Fibroblast of lung (primary cell): ENCODE data around the gene BIN1. TPM values are rescaled to one million over a fixed set of nuclear protein-coding genes. Genes with fewer than 3 reads are reported as not detected.

Experiments
- DNase-seq, 2 donors: peaks; one replicate each; pipeline versions ENCODE4 v3.0.0 to v3.0.0-alpha.2; 2010; ENCODE audit warnings: low read depth in 2 of 2
- H2AFZ ChIP-seq: 2 replicates; pipeline ENCODE4 v1.5.1; 2012; ENCODE audit warnings: low read length, control low read depth, inconsistent platforms
- H3K27ac ChIP-seq: 2 replicates; pipeline ENCODE4 v1.5.1; 2011; ENCODE audit warnings: low read length, control low read depth; ENCODE audit not compliant: insufficient read depth
- H3K27me3 ChIP-seq: 2 replicates; pipeline ENCODE4 v1.5.1; 2011; ENCODE audit warnings: mild to moderate bottlenecking, low read length; ENCODE audit not compliant: control insufficient read depth, insufficient read depth
- H3K36me3 ChIP-seq: 2 replicates; pipeline ENCODE4 v1.5.1; 2011; ENCODE audit warnings: low read length; ENCODE audit not compliant: control insufficient read depth, insufficient read depth
- H3K4me1 ChIP-seq: 2 replicates; pipeline ENCODE4 v1.5.1; 2011; ENCODE audit warnings: low read length; ENCODE audit not compliant: control insufficient read depth, insufficient read depth; ENCODE audit errors: extremely low read depth
- H3K4me2 ChIP-seq: 2 replicates; pipeline ENCODE4 v1.5.1; 2011; ENCODE audit warnings: low read length, control low read depth; ENCODE audit not compliant: insufficient read depth; ENCODE audit errors: extremely low read depth
- H3K4me3 ChIP-seq, 4 experiments: fragments of 200-600 bp in 1 of 4; sonication (generic) in 1 of 4; replicated peaks in 1 of 4; 2 replicates each; pipeline ENCODE4 v1.5.1; 2011 to 2016; ENCODE audit warnings: low read length in 4 of 4, low read depth in 3 of 4, mild to moderate bottlenecking in 3 of 4, control low read depth in 2 of 4, inconsistent platforms in 1 of 4, mixed read lengths in 1 of 4; ENCODE audit not compliant: insufficient read depth in 1 of 4; ENCODE audit errors: control extremely low read depth in 1 of 4
- H3K79me2 ChIP-seq: 2 replicates; pipeline ENCODE4 v1.5.1; 2012; ENCODE audit warnings: mild to moderate bottlenecking, low read length, inconsistent platforms; ENCODE audit not compliant: control insufficient read depth, insufficient read depth
- H3K9ac ChIP-seq: 2 replicates; pipeline ENCODE4 v1.5.1; 2011; ENCODE audit warnings: mild to moderate bottlenecking, low read length, control low read depth; ENCODE audit not compliant: insufficient read depth
- H3K9me3 ChIP-seq: 2 replicates; pipeline ENCODE4 v1.5.1; 2012; ENCODE audit warnings: low read depth, low read length; ENCODE audit not compliant: control insufficient read depth, insufficient read depth
- H4K20me1 ChIP-seq: 2 replicates; pipeline ENCODE4 v1.5.1; 2011; ENCODE audit warnings: low read length; ENCODE audit not compliant: control insufficient read depth, insufficient read depth; ENCODE audit errors: extremely low read depth
- CTCF ChIP-seq, 2 donors: IDR thresholded peaks in 1 of 2; conservative IDR thresholded peaks in 1 of 2; 1 replicate in 1 of 2; 2 replicates in 1 of 2; pipeline ENCODE4 v1.5.1; 2011 to 2012; ENCODE audit warnings: low read length in 2 of 2, control low read depth in 1 of 2, inconsistent platforms in 1 of 2, low read depth in 1 of 2, mild to moderate bottlenecking in 1 of 2
- EZH2 ChIP-seq: IDR thresholded peaks from 2 replicates; pipeline ENCODE4 v1.5.1; 2012; ENCODE audit warnings: low read length, control low read depth, mild to moderate bottlenecking; ENCODE audit errors: missing control alignments
- polyA plus RNA-seq, 2 donors: library from polyadenylated mRNA; depleted of rRNA in 1 of 2; stranded (reverse) in 1 of 2; unstranded in 1 of 2; fragments of >200 nt; gene quantifications; 2 replicates each; pipeline ENCODE4 v1.2.1, GENCODE V29; 2011 to 2012; ENCODE audit warnings: missing spikeins in 1 of 2
- total RNA-seq: library from RNA; depleted of rRNA; stranded (reverse); fragments of >200 nt; gene quantifications from 2 replicates; pipeline ENCODE4 v1.2.1, GENCODE V29; 2014

BIN1 gene
- total and polyA plus RNA-seq, 2 donors (not counting 1 experiment from before 2014, with no cell fraction given), result 17.3 to 68.7 TPM

GRCh38 chr2:127149384-127149783 is 42.4 kb upstream of the BIN1 start:
- Histone ChIP-seq H3K27me3 (no peaks in the 10 kb centered on the region), H3K4me2 (no peak overlapping the region), H2AFZ (no peak overlapping the region), H3K36me3 (no peaks in the 10 kb centered on the region), H3K4me3 (no peak overlapping the region), H3K79me2 (no peaks in the 10 kb centered on the region), H3K4me1 (peaks cover 11% of the 10 kb centered on the region), H4K20me1 (no peaks in the 10 kb centered on the region), H3K27ac (peak overlapping the region; percentile 16), H3K9me3 (no peaks in the 10 kb centered on the region), H3K9ac (no peak overlapping the region)
- DNase-seq, result peak; percentile 94 to 97
- TF ChIP-seq CTCF (conservative IDR thresholded peaks at IDR 0.05 in 1 of 2, IDR thresholded peaks at IDR 0.05 in 1 of 2; ENCODE audit: low read depth in 1 of 2, low read length in 2 of 2), result no peak
- TF ChIP-seq EZH2, result no peak

DNA sequence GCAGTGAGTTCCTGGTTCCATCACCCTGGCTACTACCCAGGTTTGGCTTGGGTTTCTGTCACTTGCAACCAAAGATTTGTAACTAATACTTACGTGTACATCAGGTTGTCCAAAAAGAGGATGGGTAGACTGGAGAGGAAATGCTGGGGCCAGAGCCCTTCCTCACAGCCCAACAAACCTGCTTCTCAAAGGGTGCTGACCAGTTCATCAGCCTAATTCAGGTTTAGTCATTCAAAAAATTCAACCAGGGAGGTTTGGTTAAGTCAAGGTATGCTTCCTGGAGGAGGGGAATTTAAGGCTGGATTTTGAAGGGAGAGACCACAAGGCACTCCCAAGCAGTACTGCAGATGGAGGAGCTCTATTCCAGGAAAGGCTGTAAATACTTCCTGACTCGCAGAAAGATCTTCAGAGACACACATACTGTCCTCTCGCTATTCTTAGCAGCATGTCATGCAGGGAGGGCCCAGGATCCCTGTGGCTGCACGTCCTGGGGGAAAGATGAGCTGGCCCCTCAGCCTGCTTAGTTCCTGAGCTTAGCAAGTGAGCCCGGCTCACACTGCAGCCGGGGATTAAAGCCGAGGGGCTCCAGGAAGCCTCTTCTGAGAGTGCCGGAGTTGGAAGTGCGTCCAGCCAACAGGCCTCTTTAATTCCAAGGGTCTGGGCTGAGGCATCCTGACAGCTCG is 40.0 kb upstream of the BIN1 start:
- DNase-seq, result peak in 1 of 2 donors; percentile 49
- H2AFZ ChIP-seq, result no peak overlapping the region
- no peak for TF ChIP-seq EZH2
- TF ChIP-seq CTCF (conservative IDR thresholded peaks at IDR 0.05 in 1 of 2, IDR thresholded peaks at IDR 0.05 in 1 of 2; ENCODE audit: low read depth in 1 of 2, low read length in 2 of 2), result no peak

DNA sequence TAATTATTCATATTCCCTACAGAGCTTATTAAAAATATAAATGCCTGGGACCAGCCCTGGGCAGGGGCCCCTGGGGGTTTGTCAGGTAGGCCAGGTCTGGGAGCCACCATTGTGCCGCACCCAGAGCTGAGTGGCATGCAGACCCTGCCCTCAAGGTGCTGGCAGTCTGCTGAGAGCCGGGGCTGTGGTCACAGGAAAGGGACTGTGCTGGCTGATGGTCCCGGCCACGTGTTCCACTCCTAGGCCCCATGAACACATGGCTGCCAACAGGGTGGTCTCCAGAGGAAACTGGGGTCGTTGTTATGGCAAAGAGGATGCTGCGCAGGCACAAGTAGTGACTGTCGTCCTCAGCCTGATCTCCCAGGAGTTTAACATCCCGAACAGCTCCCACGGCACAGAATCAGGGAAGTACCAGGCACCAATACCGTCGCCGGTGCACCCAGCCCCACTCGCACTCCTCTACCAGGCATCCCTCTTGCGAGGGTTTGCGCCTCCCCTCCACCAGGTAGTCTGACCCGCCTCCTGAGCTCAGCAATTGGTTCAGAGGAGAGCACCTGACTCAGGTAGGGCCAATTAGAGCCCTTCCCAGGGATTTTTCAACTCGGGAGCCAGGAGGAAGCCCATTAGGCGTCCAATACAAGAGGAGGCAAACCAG is 39.2 kb upstream of the BIN1 start:
- H3K4me1 ChIP-seq, result peaks cover 9% of the 10 kb centered on the region
- H3K27me3 ChIP-seq, result no peaks in the 10 kb centered on the region
- no peak overlapping the region for H3K9ac ChIP-seq
- H3K36me3 ChIP-seq, result no peaks in the 10 kb centered on the region
- TF ChIP-seq CTCF (conservative IDR thresholded peaks at IDR 0.05 in 1 of 2, IDR thresholded peaks at IDR 0.05 in 1 of 2; ENCODE audit: low read depth in 1 of 2, low read length in 2 of 2) (no peak), EZH2 (no peak)
- H3K27ac ChIP-seq, result no peak overlapping the region
- H4K20me1 ChIP-seq, result no peaks in the 10 kb centered on the region
- no peak for DNase-seq
- no peak overlapping the region for H2AFZ ChIP-seq
- no peak overlapping the region for H3K4me3 ChIP-seq
- no peak overlapping the region for H3K4me2 ChIP-seq
- H3K9me3 ChIP-seq, result no peaks in the 10 kb centered on the region
- H3K79me2 ChIP-seq, result no peaks in the 10 kb centered on the region

More for the DNA sequence above, 40.0 kb upstream of the BIN1 start:
- Histone ChIP-seq H3K27ac (no peak overlapping the region), H3K4me3 (no peak overlapping the region), H3K27me3 (no peaks in the 10 kb centered on the region), H3K4me2 (no peak overlapping the region), H3K9me3 (no peaks in the 10 kb centered on the region), H3K79me2 (no peaks in the 10 kb centered on the region), H3K9ac (no peak overlapping the region), H3K36me3 (no peaks in the 10 kb centered on the region), H4K20me1 (no peaks in the 10 kb centered on the region), H3K4me1 (peaks cover 9% of the 10 kb centered on the region)
